SK-N-SH (cell line): ENCODE results near the gene HSD11B1.

Experiments used
- POLR2AphosphoS5 ChIP-seq: IDR thresholded peaks from 2 replicates; pipeline ENCODE4 v1.6.1; 2012; ENCODE audit warnings: low read depth, low read length
- RAD21 ChIP-seq: IDR thresholded peaks from 2 replicates; pipeline ENCODE4 v1.6.1; 2012; ENCODE audit warnings: mild to moderate bottlenecking, low read length
- TF ChIP-seq, protein P1 (sequence below): IDR thresholded peaks from 2 replicates; pipeline ENCODE4 v1.6.1; 2012; ENCODE audit warnings: mild to moderate bottlenecking, low read depth, low read length, moderate library complexity
- TF ChIP-seq, protein P2 (sequence below): fragments of 200-600 bp; sonication (generic); IDR thresholded peaks from 2 replicates; pipeline ENCODE4 v1.6.1; 2017; ENCODE audit warnings: antibody characterized with exemption, mild to moderate bottlenecking, moderate library complexity

DNA sequence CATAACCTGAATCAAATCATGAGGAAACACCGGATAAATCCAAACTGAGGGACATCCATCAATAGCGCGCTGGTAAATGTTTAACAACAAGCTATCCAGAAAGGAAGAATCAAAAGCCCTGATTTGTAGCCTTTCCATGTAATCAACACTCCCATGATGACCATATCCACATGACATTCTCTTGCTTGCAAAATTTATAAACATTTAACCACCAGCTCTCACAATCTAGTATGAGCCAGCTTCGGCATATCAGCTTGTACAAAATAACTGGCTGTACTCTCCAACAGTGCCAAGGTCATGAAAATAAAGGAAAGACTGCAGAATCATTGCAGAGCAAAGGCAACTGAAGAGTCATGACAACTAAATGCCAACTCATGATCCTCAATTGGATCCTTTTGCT is 15.7 kb downstream of the HSD11B1 start:
- TF ChIP-seq, protein P1, sequence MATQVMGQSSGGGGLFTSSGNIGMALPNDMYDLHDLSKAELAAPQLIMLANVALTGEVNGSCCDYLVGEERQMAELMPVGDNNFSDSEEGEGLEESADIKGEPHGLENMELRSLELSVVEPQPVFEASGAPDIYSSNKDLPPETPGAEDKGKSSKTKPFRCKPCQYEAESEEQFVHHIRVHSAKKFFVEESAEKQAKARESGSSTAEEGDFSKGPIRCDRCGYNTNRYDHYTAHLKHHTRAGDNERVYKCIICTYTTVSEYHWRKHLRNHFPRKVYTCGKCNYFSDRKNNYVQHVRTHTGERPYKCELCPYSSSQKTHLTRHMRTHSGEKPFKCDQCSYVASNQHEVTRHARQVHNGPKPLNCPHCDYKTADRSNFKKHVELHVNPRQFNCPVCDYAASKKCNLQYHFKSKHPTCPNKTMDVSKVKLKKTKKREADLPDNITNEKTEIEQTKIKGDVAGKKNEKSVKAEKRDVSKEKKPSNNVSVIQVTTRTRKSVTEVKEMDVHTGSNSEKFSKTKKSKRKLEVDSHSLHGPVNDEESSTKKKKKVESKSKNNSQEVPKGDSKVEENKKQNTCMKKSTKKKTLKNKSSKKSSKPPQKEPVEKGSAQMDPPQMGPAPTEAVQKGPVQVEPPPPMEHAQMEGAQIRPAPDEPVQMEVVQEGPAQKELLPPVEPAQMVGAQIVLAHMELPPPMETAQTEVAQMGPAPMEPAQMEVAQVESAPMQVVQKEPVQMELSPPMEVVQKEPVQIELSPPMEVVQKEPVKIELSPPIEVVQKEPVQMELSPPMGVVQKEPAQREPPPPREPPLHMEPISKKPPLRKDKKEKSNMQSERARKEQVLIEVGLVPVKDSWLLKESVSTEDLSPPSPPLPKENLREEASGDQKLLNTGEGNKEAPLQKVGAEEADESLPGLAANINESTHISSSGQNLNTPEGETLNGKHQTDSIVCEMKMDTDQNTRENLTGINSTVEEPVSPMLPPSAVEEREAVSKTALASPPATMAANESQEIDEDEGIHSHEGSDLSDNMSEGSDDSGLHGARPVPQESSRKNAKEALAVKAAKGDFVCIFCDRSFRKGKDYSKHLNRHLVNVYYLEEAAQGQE, result no peak
- TF ChIP-seq, protein P2, sequence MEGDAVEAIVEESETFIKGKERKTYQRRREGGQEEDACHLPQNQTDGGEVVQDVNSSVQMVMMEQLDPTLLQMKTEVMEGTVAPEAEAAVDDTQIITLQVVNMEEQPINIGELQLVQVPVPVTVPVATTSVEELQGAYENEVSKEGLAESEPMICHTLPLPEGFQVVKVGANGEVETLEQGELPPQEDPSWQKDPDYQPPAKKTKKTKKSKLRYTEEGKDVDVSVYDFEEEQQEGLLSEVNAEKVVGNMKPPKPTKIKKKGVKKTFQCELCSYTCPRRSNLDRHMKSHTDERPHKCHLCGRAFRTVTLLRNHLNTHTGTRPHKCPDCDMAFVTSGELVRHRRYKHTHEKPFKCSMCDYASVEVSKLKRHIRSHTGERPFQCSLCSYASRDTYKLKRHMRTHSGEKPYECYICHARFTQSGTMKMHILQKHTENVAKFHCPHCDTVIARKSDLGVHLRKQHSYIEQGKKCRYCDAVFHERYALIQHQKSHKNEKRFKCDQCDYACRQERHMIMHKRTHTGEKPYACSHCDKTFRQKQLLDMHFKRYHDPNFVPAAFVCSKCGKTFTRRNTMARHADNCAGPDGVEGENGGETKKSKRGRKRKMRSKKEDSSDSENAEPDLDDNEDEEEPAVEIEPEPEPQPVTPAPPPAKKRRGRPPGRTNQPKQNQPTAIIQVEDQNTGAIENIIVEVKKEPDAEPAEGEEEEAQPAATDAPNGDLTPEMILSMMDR, result no peak
- TF ChIP-seq RAD21, result no peak
- no peak for TF ChIP-seq POLR2AphosphoS5
